Colonic mucosa (tissue), 4 donors: ENCODE measurements around the gene FTO. TPM values are rescaled to one million over a fixed set of nuclear protein-coding genes. Genes with fewer than 3 reads are reported as not detected.

Experiments
- DNase-seq: peaks from one replicate; pipeline ENCODE4 v3.0.0-alpha.2; 2020
- H3K27ac ChIP-seq: fragments of 200-600 bp; one replicate; pipeline ENCODE4 v1.8.0; 2021
- H3K27me3 ChIP-seq: fragments of 200-600 bp; one replicate; pipeline ENCODE4 v1.8.0; 2021
- H3K36me3 ChIP-seq: fragments of 200-600 bp; one replicate; pipeline ENCODE4 v1.8.0; 2021
- H3K4me1 ChIP-seq: fragments of 200-600 bp; one replicate; pipeline ENCODE4 v1.8.0; 2021; ENCODE audit warnings: mild to moderate bottlenecking
- H3K4me3 ChIP-seq: fragments of 200-600 bp; one replicate; pipeline ENCODE4 v1.8.0; 2021
- H3K9ac ChIP-seq, 2 donors: one replicate each; pipeline ENCODE4 v1.7.0; 2013; ENCODE audit warnings: control low read depth in 2 of 2, low read depth in 2 of 2, low read length in 2 of 2
- H3K9me3 ChIP-seq: fragments of 200-600 bp; one replicate; pipeline ENCODE4 v1.8.0; 2021
- CTCF ChIP-seq: fragments of 200-600 bp; IDR thresholded peaks from one replicate; pipeline ENCODE4 v1.8.0; 2022; ENCODE audit warnings: antibody characterized with exemption, mild to moderate bottlenecking
- intact Hi-C: fragments of 100-400 bp; cut with DNase I; formaldehyde crosslinking; loops from one replicate; pipeline ENCODE4 v1.14.1; 2022
- total RNA-seq, 2 donors: library from RNA; stranded (reverse); fragmentation: NEBNext Ultra II Directional in 1 of 2; extraction: Animal tissue kit (Norgen Biotek cat#: 25700) in 1 of 2; gene quantifications; one replicate each; pipeline ENCODE4 v1.2.1, GENCODE V29; 2021
- donor health status: healthy.
- donor health status: DM: no; HTN: no; CAD: no.
- donor health status: DM: no; HTN: no; CAD: no.

Gene FTO
- total RNA-seq, 2 donors from 2014 or later: 38.3 to 39.2 TPM

DNA sequence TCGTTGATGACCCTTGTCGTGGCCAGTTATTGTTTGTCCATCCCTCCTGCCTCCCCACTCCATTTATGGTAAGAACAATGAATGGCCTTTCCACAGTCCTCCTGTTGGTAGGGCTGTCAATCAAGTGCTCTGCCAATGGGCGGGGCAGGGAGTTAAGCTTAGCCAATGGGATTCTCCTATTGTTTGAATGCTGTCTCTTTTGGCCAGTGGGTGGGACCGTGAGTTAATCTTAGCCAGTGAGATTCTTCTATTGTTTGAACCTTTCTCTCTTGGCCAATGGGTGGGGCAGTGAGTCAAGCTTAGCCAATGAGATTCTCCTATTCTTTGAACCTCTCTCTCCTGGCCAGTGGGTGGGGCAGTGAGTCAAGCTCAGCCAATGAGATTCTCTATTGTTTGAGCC, 497.2 kb downstream of the FTO start:
- intact Hi-C loops: no loop called here
- H3K9me3 ChIP-seq: no peaks in the 10 kb centered on the region
- no peak for TF ChIP-seq CTCF
- H3K36me3 ChIP-seq: no peaks in the 10 kb centered on the region
- no peak for DNase-seq
- H3K27me3 ChIP-seq: no peaks in the 10 kb centered on the region
- H3K4me3 ChIP-seq: no peak overlapping the region
- no peak overlapping the region for H3K9ac ChIP-seq
- no peak overlapping the region for H3K27ac ChIP-seq
- H3K4me1 ChIP-seq: no peaks in the 10 kb centered on the region

Other genes starting within 250 kb of the FTO start
- 10 to 100 TPM; 27.1 to 30.2 TPM for gene AKTIP, start 200.9 kb upstream of the FTO start, total RNA-seq
- gene RPGRIP1L, start 297 bp upstream of the FTO start, total RNA-seq: 1 to 10 TPM; 1.6 to 5.5 TPM